ENCODE data around the gene DHX30.
"Not testable (repeated sequence)": the region's sequence is repeated elsewhere in the genome, so short reads cannot be mapped to it uniquely, and the experiment has no call there.

The DHX30 gene

DNA sequence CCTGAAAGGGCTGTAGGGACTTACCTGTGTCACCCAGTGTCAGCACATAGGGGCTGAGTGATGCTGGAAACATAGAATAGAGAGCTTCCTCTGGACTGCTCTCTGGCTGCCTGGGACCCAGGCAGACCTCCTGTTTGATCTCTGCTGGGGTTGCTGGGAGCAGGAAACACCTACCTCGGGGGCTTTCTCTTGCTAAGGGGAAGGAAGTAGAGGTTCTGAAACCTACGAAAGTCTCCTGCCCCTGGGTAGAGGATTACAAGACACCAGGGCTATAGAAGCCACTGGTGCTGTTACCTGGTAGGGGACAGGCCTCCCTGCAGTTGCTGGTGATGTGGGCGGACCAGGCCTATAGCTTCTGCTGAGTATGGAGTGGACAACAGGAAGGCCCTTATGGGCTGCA is 81.7 kb downstream of the DHX30 start:
- DNase-seq (ENCODE audit: low spot score) = no peak

DNA sequence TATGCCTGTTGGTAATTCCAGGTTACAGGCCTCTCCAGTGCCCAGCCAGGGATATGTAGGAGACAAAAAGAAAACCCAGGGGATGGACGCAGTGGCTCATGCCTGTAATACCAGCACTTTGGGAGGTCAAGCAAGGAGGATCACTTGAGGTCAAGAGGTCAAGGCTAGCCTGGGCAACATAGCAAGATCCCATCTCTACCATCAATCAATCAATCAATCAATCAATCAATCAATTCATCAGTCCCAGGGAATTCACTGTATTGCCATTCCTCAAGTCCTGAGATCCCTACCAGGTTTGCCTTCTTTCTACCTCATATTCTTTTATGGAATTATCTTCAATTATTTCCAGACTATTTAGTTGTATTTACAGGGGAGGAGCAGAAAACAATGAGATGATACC is 82.2 kb downstream of the DHX30 start:
- no peak for DNase-seq (ENCODE audit: low spot score)

DNA sequence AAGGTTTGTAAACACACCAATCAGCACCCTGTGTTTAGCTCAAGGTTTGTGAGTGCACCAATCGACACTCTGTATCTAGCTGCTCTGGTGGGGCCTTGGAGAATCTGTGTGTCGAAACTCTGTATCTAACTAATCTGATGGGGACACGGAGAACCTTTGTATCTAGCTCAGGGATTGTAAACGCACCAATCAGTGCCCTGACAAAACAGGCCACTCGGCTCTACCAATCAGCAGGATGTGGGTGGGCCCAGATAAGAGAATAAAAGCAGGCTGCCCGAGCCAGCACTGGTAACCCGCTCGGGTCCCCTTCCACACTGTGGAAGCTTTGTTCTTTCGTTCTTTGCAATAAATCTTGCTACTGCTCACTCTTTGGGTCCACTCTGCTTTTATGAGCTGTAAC is 85.1 kb downstream of the DHX30 start:
- not testable (repeated sequence) for DNase-seq (ENCODE audit: low spot score)

DNA sequence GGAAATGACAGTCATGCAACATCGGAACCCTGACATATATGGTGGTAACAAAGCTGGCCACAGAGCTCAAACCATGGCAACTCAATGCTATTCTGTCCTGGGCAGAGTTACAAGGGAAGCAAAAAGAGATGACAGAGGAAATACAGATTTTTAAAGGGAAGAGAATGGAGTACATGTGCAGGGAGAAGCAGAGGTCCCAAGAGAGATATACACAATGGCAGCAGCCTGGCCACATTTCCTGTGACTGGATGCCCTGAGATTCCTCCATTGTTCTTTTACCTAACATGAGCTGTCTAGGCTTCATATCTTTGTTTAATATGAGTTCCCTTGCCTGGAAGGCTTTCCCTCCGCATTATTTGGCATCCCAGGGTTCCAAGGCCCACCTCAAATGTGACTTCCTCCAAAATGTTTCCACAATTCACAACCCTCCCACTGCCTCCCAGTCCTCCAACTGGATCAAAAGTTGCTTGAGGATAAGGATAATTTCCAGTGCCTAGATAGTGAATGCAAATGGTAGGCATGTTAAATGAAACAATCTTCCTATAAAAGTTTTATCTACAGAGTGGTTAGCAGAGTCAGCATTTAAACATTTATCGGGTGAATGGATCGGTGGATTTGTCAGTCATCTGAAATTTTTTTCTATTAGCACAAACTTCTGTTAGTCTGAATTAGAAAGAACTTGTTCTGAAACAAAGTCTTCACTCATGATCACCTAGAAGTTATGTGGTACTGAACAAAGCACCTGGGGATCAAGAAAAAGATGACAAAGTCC is 86.2 kb downstream of the DHX30 start:
- no peak for DNase-seq (ENCODE audit: low spot score)

DNA sequence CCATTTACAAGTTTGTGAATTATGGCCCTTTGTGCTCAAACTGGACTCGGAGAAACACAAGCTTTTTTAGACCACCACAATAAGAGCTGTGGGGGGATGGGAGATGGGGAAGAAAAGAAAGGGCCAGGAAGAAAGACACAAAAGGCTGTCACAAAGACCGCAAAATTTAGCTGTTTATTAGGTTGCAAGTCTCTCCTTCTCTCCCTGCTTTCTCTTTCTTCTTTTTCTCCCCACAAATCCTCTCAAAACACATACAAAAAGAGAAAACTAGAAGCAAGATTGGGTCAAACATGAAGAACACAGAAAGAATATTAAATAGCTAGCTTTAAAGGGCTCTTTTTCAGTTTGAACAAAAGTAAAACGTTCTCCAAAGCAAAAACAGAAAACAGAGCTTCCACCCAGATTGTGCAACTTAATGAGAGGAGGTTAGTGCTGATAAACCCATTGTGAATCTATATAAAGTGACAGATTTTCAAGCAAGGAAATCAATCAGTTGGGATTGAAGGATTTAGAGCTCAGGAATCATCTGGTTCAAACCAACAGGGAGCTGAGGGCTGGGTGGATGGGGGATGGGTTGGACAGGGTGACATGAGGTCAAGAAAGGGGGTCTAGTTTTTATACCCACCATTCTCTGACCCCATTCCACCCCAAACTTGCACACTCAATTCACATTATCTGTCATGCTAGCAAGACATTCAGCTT is 87.3 kb downstream of the DHX30 start:
- DNase-seq (ENCODE audit: low spot score) = no peak

DNA sequence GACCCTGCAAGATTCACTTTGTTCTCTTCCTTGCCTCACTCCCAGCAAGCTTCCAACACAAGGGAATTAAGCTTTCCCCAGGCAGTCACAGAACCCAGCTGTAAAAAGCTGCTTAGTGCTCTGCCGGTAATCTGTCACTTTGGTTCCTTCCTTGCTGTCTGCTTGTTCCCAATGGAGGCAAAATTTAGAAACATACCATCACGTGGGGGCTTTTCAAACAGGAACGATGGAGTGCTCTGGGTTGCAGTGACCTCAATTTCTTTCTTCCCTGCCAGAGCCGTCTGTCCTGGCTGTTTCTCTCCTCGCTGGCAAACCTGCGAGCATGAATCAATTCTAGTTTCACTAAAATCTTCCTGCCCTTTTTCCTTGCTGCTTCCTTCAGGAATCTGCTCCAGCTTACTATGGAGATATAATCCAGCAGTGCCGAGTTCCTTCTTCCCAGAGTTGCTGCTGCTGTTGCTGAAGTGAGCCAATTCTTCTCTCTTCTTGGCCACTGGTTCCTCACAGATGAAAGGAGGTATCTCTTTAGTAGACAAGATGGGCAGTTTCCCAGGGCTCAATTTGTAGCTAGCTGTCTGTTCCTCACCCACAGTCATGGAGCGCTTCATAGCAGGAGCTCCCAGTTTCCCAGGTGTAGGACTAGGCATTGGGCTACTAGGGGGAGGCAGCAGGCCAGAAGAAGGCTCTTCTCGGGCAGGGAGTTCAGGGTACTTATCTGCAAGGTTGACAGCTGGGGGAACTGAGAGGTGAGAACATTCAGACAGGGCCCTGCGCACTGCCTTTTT is 88.1 kb downstream of the DHX30 start:
- DNase-seq (ENCODE audit: low spot score) = no peak

DNA sequence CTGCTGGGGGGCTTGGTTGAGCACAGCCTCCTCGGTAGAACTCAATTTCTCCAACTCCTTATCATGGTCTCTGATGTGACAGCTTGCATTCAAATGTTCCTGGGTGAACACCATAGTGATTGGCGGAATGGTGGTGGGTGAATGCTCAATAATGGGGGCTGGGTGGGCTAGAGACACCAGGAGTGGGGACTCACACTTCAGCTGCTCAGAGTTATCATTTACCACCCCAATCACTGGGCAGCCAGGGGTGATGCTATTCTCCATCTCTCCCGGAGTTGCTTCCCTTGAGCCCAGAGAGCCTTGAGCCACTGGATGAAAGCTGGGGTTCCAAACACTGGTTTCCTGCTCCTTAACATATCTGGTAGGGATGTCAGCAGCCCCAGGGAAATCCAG is 88.7 kb downstream of the DHX30 start:
- DNase-seq (ENCODE audit: low spot score) = no peak

DNA sequence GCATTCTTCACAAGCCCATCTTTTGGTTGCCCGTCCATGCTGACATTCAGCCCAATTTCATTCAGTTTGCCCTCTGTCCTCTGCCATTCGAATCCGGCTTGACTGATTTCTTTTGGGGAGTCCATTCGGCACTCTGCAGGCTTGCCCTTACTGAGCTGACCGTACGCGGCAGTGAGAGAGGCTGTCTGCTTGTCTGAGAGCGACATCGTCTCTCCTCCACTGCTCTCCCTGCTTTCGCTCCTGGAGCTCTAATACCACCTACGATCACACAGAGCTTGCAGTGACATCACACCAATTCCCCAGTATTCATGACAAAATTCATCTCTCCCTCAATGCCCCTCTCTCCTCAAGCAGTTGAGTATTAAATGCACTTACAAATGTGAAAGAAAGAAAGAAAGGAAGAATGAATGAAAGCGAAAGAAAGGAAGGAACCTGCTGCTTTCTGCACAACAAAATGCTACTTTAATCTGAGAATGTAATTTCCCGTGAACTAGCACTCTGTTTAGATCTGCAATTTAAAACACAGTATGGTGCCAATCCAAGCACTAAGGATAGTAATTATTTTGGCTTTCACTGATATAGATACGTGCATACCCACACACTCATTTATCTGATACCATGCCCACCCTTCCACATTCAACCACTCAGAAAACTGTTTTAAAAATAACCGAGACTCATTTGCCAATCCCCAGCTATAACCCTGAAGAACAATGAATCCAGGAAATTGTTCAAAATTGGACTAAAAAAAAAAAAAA is 89.5 kb downstream of the DHX30 start:
- DNase-seq (ENCODE audit: low spot score) = no peak

DNA sequence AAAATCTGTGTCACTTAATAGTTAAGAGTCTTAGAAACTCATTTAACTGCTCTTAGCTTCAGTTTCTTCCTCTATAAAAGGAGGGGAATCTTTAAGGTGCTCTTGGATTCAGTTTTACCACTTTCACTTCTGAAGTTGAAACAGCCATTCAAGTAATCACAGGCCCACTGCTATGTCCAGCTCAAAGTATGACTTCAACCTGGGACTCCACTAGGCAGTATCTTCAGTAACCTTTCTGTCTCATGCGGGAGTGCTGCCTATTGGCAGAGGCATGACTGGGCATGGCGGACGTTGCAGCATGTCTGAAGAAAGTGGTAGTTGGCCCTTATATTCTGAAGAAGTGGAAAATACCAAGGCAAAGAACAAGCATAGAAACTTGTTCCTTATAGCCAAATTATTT is 92.3 kb downstream of the DHX30 start:
- no peak for DNase-seq (ENCODE audit: low spot score)

DNA sequence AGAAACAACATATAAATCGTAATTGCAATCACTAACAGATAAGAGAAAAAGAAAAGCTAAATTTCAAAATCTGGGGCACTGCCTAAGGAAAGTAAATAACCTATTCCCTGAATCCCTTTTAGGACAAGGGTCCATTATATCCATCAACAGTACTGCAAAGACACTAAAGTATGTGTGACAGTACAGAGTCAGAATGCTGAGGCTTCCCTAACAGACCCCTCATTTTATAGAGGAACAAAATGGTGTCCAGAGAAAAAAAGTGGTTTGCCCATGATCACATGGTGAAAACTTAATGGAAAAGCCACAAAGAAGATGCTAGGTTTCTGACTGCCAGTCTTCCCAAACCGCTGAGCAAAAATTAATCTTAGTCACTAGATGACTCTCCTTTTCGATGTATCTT is 93.8 kb downstream of the DHX30 start:
- DNase-seq (ENCODE audit: low spot score) = no peak

DNA sequence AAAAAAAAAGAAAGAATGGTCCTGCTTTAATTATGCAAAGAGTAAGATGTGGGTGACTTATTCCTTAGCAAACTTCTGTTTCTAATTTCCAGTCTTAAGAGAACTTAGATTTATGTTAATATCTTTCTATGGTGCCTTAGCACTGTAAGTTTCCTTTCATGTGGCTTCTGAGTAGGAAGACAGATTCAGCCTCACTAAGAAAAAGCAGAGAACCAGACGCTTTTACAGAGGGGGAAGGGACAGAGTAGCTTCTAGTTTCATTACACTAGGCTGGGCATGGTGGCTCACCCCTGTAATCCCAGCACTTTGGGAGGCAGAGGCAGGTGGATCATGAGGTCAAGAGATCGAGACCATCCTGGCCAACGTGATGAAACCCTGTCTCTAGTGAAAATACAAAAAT is 95.0 kb downstream of the DHX30 start:
- DNase-seq (ENCODE audit: low spot score) = no peak

DNA sequence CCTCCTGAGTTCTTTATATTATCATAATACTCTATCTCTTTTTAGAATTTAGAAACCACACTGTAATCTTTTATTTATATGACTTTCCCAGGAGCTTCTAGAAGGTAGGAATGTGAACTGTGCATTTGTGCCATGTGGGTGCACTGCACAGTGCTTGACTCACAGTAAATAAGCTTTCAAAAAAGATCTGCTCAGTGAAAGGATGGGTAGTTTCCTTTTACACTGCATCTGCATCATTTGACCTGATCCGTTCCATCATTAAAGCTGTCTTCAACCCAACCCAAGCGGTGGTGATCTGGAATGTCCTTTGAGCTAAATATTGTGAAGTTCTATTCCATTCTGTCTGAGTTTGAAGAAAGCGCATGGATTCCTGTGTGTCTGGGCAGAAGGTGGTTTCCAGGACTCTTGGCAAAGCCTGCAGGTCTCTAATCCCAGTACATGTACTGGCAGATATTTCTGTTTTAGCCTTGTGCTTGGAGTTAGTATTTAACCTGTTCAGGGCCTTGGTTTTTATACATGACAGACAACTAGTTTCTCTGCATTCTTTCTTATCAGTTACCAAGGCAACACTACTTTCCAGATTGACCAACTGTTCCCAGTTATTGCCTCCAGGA is 96.7 kb downstream of the DHX30 start:
- no peak for DNase-seq (ENCODE audit: low spot score)
